Measurements from ENCODE around the gene ANKRD11.

ANKRD11 gene

GRCh38 chr16:89358030-89359005 lies 132.0 kb downstream of the ANKRD11 start:
- H4K20me1 ChIP-seq (ENCODE audit: insufficient read depth), result peaks cover 76% of the 10 kb centered on the region
- no peak overlapping the region for H3K9ac ChIP-seq
- no peak overlapping the region for H3K27ac ChIP-seq
- H3K79me2 ChIP-seq (ENCODE audit: insufficient read depth, low read depth), result peaks cover 100% of the 10 kb centered on the region
- H2AFZ ChIP-seq (ENCODE audit: low read depth), result no peak overlapping the region
- peak overlapping the region; percentile 23; the same call in 1 of the 2 replicates for H3K4me2 ChIP-seq
- TF ChIP-seq, protein P1, sequence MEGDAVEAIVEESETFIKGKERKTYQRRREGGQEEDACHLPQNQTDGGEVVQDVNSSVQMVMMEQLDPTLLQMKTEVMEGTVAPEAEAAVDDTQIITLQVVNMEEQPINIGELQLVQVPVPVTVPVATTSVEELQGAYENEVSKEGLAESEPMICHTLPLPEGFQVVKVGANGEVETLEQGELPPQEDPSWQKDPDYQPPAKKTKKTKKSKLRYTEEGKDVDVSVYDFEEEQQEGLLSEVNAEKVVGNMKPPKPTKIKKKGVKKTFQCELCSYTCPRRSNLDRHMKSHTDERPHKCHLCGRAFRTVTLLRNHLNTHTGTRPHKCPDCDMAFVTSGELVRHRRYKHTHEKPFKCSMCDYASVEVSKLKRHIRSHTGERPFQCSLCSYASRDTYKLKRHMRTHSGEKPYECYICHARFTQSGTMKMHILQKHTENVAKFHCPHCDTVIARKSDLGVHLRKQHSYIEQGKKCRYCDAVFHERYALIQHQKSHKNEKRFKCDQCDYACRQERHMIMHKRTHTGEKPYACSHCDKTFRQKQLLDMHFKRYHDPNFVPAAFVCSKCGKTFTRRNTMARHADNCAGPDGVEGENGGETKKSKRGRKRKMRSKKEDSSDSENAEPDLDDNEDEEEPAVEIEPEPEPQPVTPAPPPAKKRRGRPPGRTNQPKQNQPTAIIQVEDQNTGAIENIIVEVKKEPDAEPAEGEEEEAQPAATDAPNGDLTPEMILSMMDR (conservative IDR thresholded peaks at IDR 0.05; ENCODE audit: low read depth, low read length), result no peak
- H3K36me3 ChIP-seq (ENCODE audit: insufficient read depth), result no peaks in the 10 kb centered on the region
- no peak overlapping the region for H3K4me3 ChIP-seq (IDR thresholded peaks at IDR 0.05; ENCODE audit: insufficient read depth, low read depth, low read length)
- no peaks in the 10 kb centered on the region for H3K27me3 ChIP-seq (ENCODE audit: insufficient read depth, low read depth)
- peaks cover 51% of the 10 kb centered on the region for H3K4me1 ChIP-seq (ENCODE audit: low read depth, poor library complexity, severe bottlenecking)

DNA sequence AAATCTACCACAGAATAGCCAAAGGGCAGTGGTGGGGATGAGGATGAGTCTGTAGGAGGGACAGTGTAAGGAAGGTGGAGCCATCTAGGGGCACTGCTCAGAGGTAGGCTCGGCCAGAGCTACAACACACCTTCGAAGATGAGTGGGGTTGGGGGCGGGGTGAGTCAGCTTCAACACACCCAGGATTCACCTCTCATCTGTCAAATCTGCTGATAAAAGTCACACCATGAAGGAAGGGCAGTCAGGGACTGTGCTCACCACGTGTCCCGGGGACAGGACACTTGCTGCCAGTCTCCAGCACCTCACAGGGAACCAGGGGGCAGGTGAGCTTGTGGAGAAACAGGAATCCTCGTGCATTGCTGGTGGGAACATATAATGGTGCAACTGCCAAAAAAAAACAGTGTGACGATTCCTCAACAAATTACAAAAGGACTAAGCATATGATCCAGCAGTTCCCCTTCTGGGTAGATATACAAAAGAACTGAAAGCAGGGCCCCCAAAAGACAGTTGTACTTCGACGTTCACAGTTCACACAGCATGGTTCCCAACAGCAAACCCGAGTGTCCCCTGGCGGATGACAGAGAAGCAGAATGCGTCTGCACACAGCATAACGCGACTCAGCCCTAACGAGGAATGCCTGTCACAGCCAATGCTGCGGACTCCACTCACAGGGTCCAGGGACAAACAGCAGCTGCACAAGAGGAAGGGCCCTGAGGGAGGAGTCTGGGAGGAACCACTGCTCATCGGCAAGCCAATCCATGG lies 133.1 kb downstream of the ANKRD11 start:
- Histone ChIP-seq H2AFZ (ENCODE audit: low read depth) (no peak overlapping the region), H3K79me2 (ENCODE audit: insufficient read depth, low read depth) (peaks cover 100% of the 10 kb centered on the region), H3K4me2 (no peak overlapping the region), H3K27me3 (ENCODE audit: insufficient read depth, low read depth) (no peaks in the 10 kb centered on the region), H3K4me3 (IDR thresholded peaks at IDR 0.05; ENCODE audit: insufficient read depth, low read depth, low read length) (no peak overlapping the region), H4K20me1 (ENCODE audit: insufficient read depth) (peaks cover 79% of the 10 kb centered on the region), H3K27ac (no peak overlapping the region), H3K9ac (no peak overlapping the region), H3K4me1 (ENCODE audit: low read depth, poor library complexity, severe bottlenecking) (peaks cover 52% of the 10 kb centered on the region), H3K36me3 (ENCODE audit: insufficient read depth) (no peaks in the 10 kb centered on the region)
- TF ChIP-seq, protein P1 (conservative IDR thresholded peaks at IDR 0.05; ENCODE audit: low read depth, low read length), result no peak

GRCh38 chr16:89355686-89356085 lies 134.7 kb downstream of the ANKRD11 start:
- H3K27me3 ChIP-seq (ENCODE audit: insufficient read depth, low read depth), result no peaks in the 10 kb centered on the region
- H3K79me2 ChIP-seq (ENCODE audit: insufficient read depth, low read depth), result peaks cover 100% of the 10 kb centered on the region
- H3K4me1 ChIP-seq (ENCODE audit: low read depth, poor library complexity, severe bottlenecking), result peaks cover 36% of the 10 kb centered on the region
- TF ChIP-seq, protein P1 (conservative IDR thresholded peaks at IDR 0.05; ENCODE audit: low read depth, low read length), result no peak
- H3K9ac ChIP-seq, result no peak overlapping the region
- no peak overlapping the region for H3K4me2 ChIP-seq
- H2AFZ ChIP-seq (ENCODE audit: low read depth), result no peak overlapping the region
- H3K27ac ChIP-seq, result no peak overlapping the region
- H4K20me1 ChIP-seq (ENCODE audit: insufficient read depth), result peaks cover 79% of the 10 kb centered on the region
- no peaks in the 10 kb centered on the region for H3K36me3 ChIP-seq (ENCODE audit: insufficient read depth)
- H3K4me3 ChIP-seq (IDR thresholded peaks at IDR 0.05; ENCODE audit: insufficient read depth, low read depth, low read length), result no peak overlapping the region

GRCh38 chr16:89355007-89355406 lies 135.4 kb downstream of the ANKRD11 start:
- Histone ChIP-seq H3K9ac (no peak overlapping the region), H3K36me3 (ENCODE audit: insufficient read depth) (no peaks in the 10 kb centered on the region), H4K20me1 (ENCODE audit: insufficient read depth) (peaks cover 77% of the 10 kb centered on the region), H2AFZ (ENCODE audit: low read depth) (no peak overlapping the region), H3K4me2 (no peak overlapping the region), H3K27ac (no peak overlapping the region), H3K4me3 (IDR thresholded peaks at IDR 0.05; ENCODE audit: insufficient read depth, low read depth, low read length) (no peak overlapping the region), H3K79me2 (ENCODE audit: insufficient read depth, low read depth) (peaks cover 100% of the 10 kb centered on the region), H3K27me3 (ENCODE audit: insufficient read depth, low read depth) (no peaks in the 10 kb centered on the region), H3K4me1 (ENCODE audit: low read depth, poor library complexity, severe bottlenecking) (peaks cover 36% of the 10 kb centered on the region)
- TF ChIP-seq, protein P1 (conservative IDR thresholded peaks at IDR 0.05; ENCODE audit: low read depth, low read length), result no peak

Data from KMS-11 (cell line).